ENCODE data around the gene COA5.
A peak's percentile ranks its signal among the peaks of the same experiment; 100 is the strongest.

COA5 gene, protein sequence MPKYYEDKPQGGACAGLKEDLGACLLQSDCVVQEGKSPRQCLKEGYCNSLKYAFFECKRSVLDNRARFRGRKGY

DNA sequence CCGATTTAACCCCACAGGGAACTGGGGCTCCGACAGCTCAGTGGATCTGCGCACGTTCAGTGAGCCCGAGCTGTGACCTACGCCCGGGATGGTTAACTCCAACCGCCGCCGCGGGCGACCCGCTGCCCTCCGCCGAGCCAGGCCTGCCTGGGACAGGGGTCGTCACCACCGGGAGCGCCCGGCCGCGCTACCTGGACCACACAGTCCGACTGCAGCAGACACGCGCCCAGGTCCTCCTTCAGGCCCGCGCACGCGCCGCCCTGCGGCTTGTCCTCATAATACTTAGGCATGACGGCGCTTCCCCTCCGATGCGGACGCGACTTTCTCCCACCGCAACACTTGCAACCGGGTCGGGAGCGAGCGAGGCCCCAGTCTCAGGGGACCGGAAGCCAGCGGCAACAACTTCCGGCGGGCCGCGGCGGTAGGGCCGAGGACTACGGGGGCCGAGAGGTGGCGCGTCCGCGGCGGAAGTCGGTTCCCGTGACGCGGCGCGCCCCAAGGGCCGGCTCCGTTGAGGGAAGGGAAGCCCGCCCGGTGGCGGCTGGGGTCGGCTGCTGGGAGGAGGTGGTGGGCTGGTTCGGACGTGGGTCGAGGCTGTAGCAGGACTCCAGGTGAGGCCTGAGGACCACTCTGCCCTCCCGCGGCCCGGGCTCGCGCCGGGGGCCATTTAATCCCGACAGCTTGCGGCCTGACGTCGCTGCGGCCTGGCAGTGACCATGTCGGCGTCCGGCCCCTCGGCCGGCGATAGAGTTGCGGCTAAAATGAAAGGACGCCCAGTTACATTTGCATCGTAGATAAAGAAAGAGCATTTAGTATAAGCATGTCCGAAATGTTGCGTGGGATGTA lies at the start of gene COA5, which contains the start of gene UNC50:
TSS of gene COA5 (minus strand) at position 397 of the 846 bp plus-strand sequence. CDS start at position 290, 107 bp downstream.
TSS of gene UNC50 (plus strand) at position 474 of the 846 bp plus-strand sequence. CDS start 1,171 bp downstream, outside the sequence.
- Histone ChIP-seq H3K9ac (ENCODE audit: low read length in 5 of 5) (peak within 1 kb of the TSS; percentile 97 to 100 (median 99)), H3K9me3 (ENCODE audit: control insufficient read depth in 5 of 5, low read length in 5 of 5) (no peaks in the 10 kb centered on the region), H3K4me1 (ENCODE audit: control insufficient read depth in 5 of 5, insufficient read depth in 5 of 5, low read length in 5 of 5) (peaks cover 14 to 43% (median 40%) of the 10 kb centered on the region in 5 donors), H3K36me3 (ENCODE audit: control insufficient read depth in 5 of 5, insufficient read depth in 5 of 5, low read length in 5 of 5) (peaks cover 4 to 32% (median 21%) of the 10 kb centered on the region in 5 donors), H3K27ac (ENCODE audit: low read depth, low read length) (peak within 1 kb of the TSS; percentile 96), H3K4me3 (ENCODE audit: low read depth in 1 of 5, low read length in 5 of 5) (peak within 1 kb of the TSS; percentile 85 to 99 (median 95)), H3K27me3 (ENCODE audit: control insufficient read depth in 5 of 5, insufficient read depth in 4 of 5, low read length in 5 of 5) (no peaks in the 10 kb centered on the region)

GRCh38 chr2:98656800-98657199 lies 48.5 kb upstream of the COA5 start:
- H3K4me1 ChIP-seq (ENCODE audit: control insufficient read depth in 5 of 5, insufficient read depth in 5 of 5, low read length in 5 of 5) = no peaks in the 10 kb centered on the region
- no peak overlapping the region for H3K9ac ChIP-seq (ENCODE audit: low read length in 5 of 5)
- H3K9me3 ChIP-seq (ENCODE audit: control insufficient read depth in 5 of 5, low read length in 5 of 5) = no peaks in the 10 kb centered on the region
- H3K27ac ChIP-seq (ENCODE audit: low read depth, low read length) = no peak overlapping the region
- H3K27me3 ChIP-seq (ENCODE audit: control insufficient read depth in 5 of 5, insufficient read depth in 4 of 5, low read length in 5 of 5) = no peaks in the 10 kb centered on the region
- H3K36me3 ChIP-seq (ENCODE audit: control insufficient read depth in 5 of 5, insufficient read depth in 5 of 5, low read length in 5 of 5) = peaks cover 0 to 5% (median 0%) of the 10 kb centered on the region in 5 donors
- H3K4me3 ChIP-seq (ENCODE audit: low read depth in 1 of 5, low read length in 5 of 5) = no peak overlapping the region

DNA sequence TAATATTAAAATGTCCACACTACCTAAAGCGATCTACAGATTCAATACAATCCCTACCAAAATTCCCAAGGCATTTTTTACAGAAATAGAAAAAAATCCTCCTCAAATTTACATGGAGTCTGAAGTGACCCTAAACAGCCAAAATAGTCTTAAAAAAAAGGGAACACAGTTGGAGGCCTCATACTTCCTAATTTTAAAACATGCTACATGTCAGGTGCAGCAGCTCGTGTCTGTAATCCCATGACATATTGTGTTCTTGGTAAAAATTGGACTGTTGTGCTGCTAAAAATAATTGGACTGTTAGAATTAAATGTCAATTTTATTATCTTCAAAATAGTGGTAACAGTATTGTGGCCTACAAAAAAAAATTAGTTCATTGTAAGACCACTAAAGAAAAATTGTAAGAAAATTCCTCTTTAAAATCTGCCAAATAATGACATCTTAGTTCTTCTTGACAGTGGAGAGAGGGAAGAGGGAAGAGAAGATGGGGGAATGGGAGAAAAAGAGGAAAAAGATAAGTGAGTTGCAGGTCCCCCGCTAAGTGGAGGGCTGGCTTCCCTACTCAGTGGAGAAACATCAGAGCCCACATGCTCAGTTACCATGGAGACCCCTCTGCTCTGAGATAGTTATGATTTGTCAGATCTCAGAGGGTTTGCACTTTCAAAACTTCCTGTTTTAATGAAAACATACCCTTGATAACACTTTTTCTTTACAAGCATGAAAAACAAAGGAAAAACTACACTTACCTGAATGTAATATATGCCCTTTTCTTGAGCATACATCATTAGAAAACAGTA lies 46.6 kb upstream of the COA5 start:
- no peaks in the 10 kb centered on the region for H3K4me1 ChIP-seq (ENCODE audit: control insufficient read depth in 5 of 5, insufficient read depth in 5 of 5, low read length in 5 of 5)
- no peak overlapping the region for H3K9ac ChIP-seq (ENCODE audit: low read length in 5 of 5)
- H3K4me3 ChIP-seq (ENCODE audit: low read depth in 1 of 5, low read length in 5 of 5) = no peak overlapping the region
- H3K27me3 ChIP-seq (ENCODE audit: control insufficient read depth in 5 of 5, insufficient read depth in 4 of 5, low read length in 5 of 5) = no peaks in the 10 kb centered on the region
- H3K9me3 ChIP-seq (ENCODE audit: control insufficient read depth in 5 of 5, low read length in 5 of 5) = no peaks in the 10 kb centered on the region
- no peak overlapping the region for H3K27ac ChIP-seq (ENCODE audit: low read depth, low read length)
- no peaks in the 10 kb centered on the region for H3K36me3 ChIP-seq (ENCODE audit: control insufficient read depth in 5 of 5, insufficient read depth in 5 of 5, low read length in 5 of 5)

GRCh38 chr2:98650998-98651397 lies 42.7 kb upstream of the COA5 start:
- Histone ChIP-seq H3K4me1 (ENCODE audit: control insufficient read depth in 5 of 5, insufficient read depth in 5 of 5, low read length in 5 of 5) (peaks cover 0 to 2% (median 0%) of the 10 kb centered on the region in 5 donors), H3K27ac (ENCODE audit: low read depth, low read length) (no peak overlapping the region), H3K9me3 (ENCODE audit: control insufficient read depth in 5 of 5, low read length in 5 of 5) (no peaks in the 10 kb centered on the region), H3K36me3 (ENCODE audit: control insufficient read depth in 5 of 5, insufficient read depth in 5 of 5, low read length in 5 of 5) (peaks cover 0 to 17% (median 3%) of the 10 kb centered on the region in 5 donors), H3K9ac (ENCODE audit: low read length in 5 of 5) (no peak overlapping the region), H3K27me3 (ENCODE audit: control insufficient read depth in 5 of 5, insufficient read depth in 4 of 5, low read length in 5 of 5) (no peaks in the 10 kb centered on the region), H3K4me3 (ENCODE audit: low read depth in 1 of 5, low read length in 5 of 5) (no peak overlapping the region)

- Histone ChIP-seq H3K4me3 (ENCODE audit: low read depth in 1 of 5, low read length in 5 of 5) (no peak overlapping the region), H3K9me3 (ENCODE audit: control insufficient read depth in 5 of 5, low read length in 5 of 5) (no peaks in the 10 kb centered on the region), H3K27me3 (ENCODE audit: control insufficient read depth in 5 of 5, insufficient read depth in 4 of 5, low read length in 5 of 5) (no peaks in the 10 kb centered on the region), H3K4me1 (ENCODE audit: control insufficient read depth in 5 of 5, insufficient read depth in 5 of 5, low read length in 5 of 5) (peaks cover 0 to 2% (median 0%) of the 10 kb centered on the region in 5 donors), H3K9ac (ENCODE audit: low read length in 5 of 5) (no peak overlapping the region), H3K27ac (ENCODE audit: low read depth, low read length) (no peak overlapping the region), H3K36me3 (ENCODE audit: control insufficient read depth in 5 of 5, insufficient read depth in 5 of 5, low read length in 5 of 5) (peaks cover 0 to 17% (median 4%) of the 10 kb centered on the region in 5 donors)
Measured at GRCh38 chr2:98649992-98650375, 41.7 kb upstream of the COA5 start.

DNA sequence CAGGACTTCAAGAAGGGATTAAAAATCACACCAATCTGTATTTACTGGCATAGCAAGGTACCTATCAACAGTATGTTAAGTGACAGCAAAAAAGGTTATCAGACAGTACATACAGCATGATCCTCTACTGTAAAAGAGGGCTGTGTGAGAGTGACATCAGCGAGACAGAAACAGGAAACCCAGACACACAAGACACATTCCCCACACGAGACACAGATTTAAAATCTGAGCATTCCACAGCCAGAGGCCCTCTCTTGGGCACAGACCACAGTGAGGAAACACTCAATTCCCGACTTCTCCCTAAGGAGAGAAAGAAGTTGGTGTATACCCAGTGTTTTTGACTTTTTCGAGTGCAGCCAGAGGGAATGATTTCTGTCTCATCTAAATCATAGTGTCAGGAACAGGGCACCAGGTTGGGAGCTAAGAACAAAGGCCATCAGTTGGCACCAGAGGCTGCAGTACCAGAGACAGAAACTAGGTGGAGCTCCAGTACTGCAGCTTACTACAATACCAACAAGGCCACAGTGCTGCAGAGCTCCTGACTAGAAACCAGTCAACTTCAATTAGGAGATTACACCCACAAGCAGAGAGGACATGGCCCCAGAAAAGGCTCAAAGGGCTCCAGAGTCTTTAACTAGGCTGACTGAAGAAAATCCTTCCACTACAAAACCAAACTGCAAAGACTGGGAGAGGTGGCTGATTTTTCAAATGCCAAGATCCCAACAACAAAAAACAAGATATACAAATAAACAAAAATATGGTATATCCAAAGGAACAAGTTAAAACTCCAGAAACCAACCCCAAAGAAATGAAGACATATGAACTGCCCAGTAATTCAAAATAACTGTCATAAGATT lies 41.1 kb upstream of the COA5 start:
- Histone ChIP-seq H3K27ac (ENCODE audit: low read depth, low read length) (no peak overlapping the region), H3K4me3 (ENCODE audit: low read depth in 1 of 5, low read length in 5 of 5) (no peak overlapping the region), H3K4me1 (ENCODE audit: control insufficient read depth in 5 of 5, insufficient read depth in 5 of 5, low read length in 5 of 5) (peaks cover 0 to 2% (median 0%) of the 10 kb centered on the region in 5 donors), H3K9ac (ENCODE audit: low read length in 5 of 5) (no peak overlapping the region), H3K27me3 (ENCODE audit: control insufficient read depth in 5 of 5, insufficient read depth in 4 of 5, low read length in 5 of 5) (no peaks in the 10 kb centered on the region), H3K36me3 (ENCODE audit: control insufficient read depth in 5 of 5, insufficient read depth in 5 of 5, low read length in 5 of 5) (peaks cover 0 to 17% (median 4%) of the 10 kb centered on the region in 5 donors), H3K9me3 (ENCODE audit: control insufficient read depth in 5 of 5, low read length in 5 of 5) (no peaks in the 10 kb centered on the region)

DNA sequence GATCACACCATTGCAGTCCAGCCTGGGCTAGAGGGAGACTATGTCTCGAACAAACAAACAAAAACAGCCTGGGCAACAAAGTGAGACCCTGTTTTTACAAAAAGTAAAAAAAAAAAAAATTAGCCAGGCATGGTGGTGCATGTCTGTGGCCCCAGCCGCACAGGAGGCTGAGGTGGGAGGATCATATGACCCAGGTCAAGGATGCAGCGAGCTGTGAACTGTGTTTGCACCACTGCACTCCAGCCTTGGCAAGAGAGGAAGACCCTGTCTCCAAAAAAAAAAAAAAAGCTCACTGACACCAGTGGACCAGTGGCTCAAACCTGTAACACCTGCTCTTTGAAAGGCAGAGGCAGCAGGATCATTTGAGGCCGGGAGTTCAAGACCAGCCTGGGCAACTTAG lies 40.1 kb upstream of the COA5 start:
- Histone ChIP-seq H3K27ac (ENCODE audit: low read depth, low read length) (no peak overlapping the region), H3K9ac (ENCODE audit: low read length in 5 of 5) (no peak overlapping the region), H3K36me3 (ENCODE audit: control insufficient read depth in 5 of 5, insufficient read depth in 5 of 5, low read length in 5 of 5) (peaks cover 0 to 17% (median 7%) of the 10 kb centered on the region in 5 donors), H3K9me3 (ENCODE audit: control insufficient read depth in 5 of 5, low read length in 5 of 5) (no peaks in the 10 kb centered on the region), H3K27me3 (ENCODE audit: control insufficient read depth in 5 of 5, insufficient read depth in 4 of 5, low read length in 5 of 5) (no peaks in the 10 kb centered on the region), H3K4me3 (ENCODE audit: low read depth in 1 of 5, low read length in 5 of 5) (no peak overlapping the region), H3K4me1 (ENCODE audit: control insufficient read depth in 5 of 5, insufficient read depth in 5 of 5, low read length in 5 of 5) (peaks cover 0 to 2% (median 0%) of the 10 kb centered on the region in 5 donors)

GRCh38 chr2:98647636-98648035 lies 39.3 kb upstream of the COA5 start:
- Histone ChIP-seq H3K27me3 (ENCODE audit: control insufficient read depth in 5 of 5, insufficient read depth in 4 of 5, low read length in 5 of 5) (no peaks in the 10 kb centered on the region), H3K27ac (ENCODE audit: low read depth, low read length) (no peak overlapping the region), H3K4me1 (ENCODE audit: control insufficient read depth in 5 of 5, insufficient read depth in 5 of 5, low read length in 5 of 5) (peaks cover 0 to 2% (median 0%) of the 10 kb centered on the region in 5 donors), H3K9ac (ENCODE audit: low read length in 5 of 5) (no peak overlapping the region), H3K36me3 (ENCODE audit: control insufficient read depth in 5 of 5, insufficient read depth in 5 of 5, low read length in 5 of 5) (peaks cover 0 to 21% (median 7%) of the 10 kb centered on the region in 5 donors), H3K4me3 (ENCODE audit: low read depth in 1 of 5, low read length in 5 of 5) (no peak overlapping the region), H3K9me3 (ENCODE audit: control insufficient read depth in 5 of 5, low read length in 5 of 5) (no peaks in the 10 kb centered on the region)

GRCh38 chr2:98643496-98644100 lies 35.3 kb upstream of the COA5 start:
- no peak overlapping the region for H3K4me3 ChIP-seq (ENCODE audit: low read depth in 1 of 5, low read length in 5 of 5)
- no peaks in the 10 kb centered on the region for H3K4me1 ChIP-seq (ENCODE audit: control insufficient read depth in 5 of 5, insufficient read depth in 5 of 5, low read length in 5 of 5)
- no peaks in the 10 kb centered on the region for H3K9me3 ChIP-seq (ENCODE audit: control insufficient read depth in 5 of 5, low read length in 5 of 5)
- peaks cover 4 to 41% (median 13%) of the 10 kb centered on the region in 5 donors for H3K36me3 ChIP-seq (ENCODE audit: control insufficient read depth in 5 of 5, insufficient read depth in 5 of 5, low read length in 5 of 5)
- H3K27ac ChIP-seq (ENCODE audit: low read depth, low read length) = no peak overlapping the region
- no peaks in the 10 kb centered on the region for H3K27me3 ChIP-seq (ENCODE audit: control insufficient read depth in 5 of 5, insufficient read depth in 4 of 5, low read length in 5 of 5)
- no peak overlapping the region for H3K9ac ChIP-seq (ENCODE audit: low read length in 5 of 5)

All from subcutaneous abdominal adipose tissue (tissue), 5 donors.